Neutrophil (primary cell): ENCODE data around the gene CYB561D1.
"Not testable (repeated sequence)": the region's sequence is repeated elsewhere in the genome, so short reads cannot be mapped to it uniquely, and the experiment has no call there.

Experiments used
- H3K27ac ChIP-seq: fragments of 200-600 bp; sonication (generic); 2 replicates; pipeline ENCODE4 v1.5.1; 2016; ENCODE audit warnings: mild to moderate bottlenecking, moderate library complexity
- H3K27me3 ChIP-seq: fragments of 200-600 bp; sonication (generic); 2 replicates; pipeline ENCODE4 v1.6.0; 2016; ENCODE audit warnings: mild to moderate bottlenecking
- H3K36me3 ChIP-seq: fragments of 200-600 bp; sonication (generic); 2 replicates; pipeline ENCODE4 v1.5.1; 2017
- H3K4me1 ChIP-seq, 2 experiments: fragments of 200-600 bp in 1 of 2; sonication (generic) in 1 of 2; 1 replicate in 1 of 2; 2 replicates in 1 of 2; pipeline versions ENCODE4 v1.5.1 to v1.6.1; 2013 to 2016; ENCODE audit warnings: low read depth in 1 of 2, low read length in 1 of 2, mild to moderate bottlenecking in 1 of 2, moderate library complexity in 1 of 2; ENCODE audit not compliant: control insufficient read depth in 1 of 2, insufficient read depth in 1 of 2
- H3K4me3 ChIP-seq, 2 experiments: fragments of 200-600 bp in 1 of 2; sonication (generic) in 1 of 2; 1 replicate in 1 of 2; 2 replicates in 1 of 2; pipeline ENCODE4 v1.5.1; 2013 to 2016; ENCODE audit warnings: low read depth in 1 of 2, low read length in 1 of 2, mild to moderate bottlenecking in 1 of 2, moderate library complexity in 1 of 2
- H3K9me3 ChIP-seq: fragments of 200-600 bp; sonication (generic); 2 replicates; pipeline ENCODE4 v1.5.1; 2016
- TF ChIP-seq, protein P1 (sequence below): fragments of 200-600 bp; sonication (generic); IDR thresholded peaks from 2 replicates; pipeline ENCODE4 v1.5.1; 2016; ENCODE audit warnings: antibody characterized with exemption

The CYB561D1 gene

DNA sequence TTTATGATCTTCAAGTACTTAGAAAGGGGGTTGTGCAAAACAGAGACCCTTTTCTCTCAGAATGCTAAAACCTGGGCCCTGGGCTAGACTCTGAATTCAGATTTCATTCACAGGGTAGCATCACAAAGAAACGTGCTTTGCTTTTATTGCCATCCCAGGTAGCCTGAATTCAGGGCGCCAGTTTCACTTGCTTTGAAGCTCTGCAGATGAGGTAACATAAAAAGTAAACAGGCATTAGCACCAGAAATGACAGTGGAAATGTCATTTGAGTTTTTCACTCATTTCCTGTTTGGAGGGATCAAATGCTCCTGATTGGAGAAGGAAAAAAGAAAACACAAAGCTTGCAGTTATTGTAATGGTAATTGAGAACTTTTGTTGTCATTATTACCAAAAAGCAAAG lies 25.0 kb upstream of the CYB561D1 start:
- TF ChIP-seq, protein P1, sequence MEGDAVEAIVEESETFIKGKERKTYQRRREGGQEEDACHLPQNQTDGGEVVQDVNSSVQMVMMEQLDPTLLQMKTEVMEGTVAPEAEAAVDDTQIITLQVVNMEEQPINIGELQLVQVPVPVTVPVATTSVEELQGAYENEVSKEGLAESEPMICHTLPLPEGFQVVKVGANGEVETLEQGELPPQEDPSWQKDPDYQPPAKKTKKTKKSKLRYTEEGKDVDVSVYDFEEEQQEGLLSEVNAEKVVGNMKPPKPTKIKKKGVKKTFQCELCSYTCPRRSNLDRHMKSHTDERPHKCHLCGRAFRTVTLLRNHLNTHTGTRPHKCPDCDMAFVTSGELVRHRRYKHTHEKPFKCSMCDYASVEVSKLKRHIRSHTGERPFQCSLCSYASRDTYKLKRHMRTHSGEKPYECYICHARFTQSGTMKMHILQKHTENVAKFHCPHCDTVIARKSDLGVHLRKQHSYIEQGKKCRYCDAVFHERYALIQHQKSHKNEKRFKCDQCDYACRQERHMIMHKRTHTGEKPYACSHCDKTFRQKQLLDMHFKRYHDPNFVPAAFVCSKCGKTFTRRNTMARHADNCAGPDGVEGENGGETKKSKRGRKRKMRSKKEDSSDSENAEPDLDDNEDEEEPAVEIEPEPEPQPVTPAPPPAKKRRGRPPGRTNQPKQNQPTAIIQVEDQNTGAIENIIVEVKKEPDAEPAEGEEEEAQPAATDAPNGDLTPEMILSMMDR = no peak
- Histone ChIP-seq H3K27ac (no peak overlapping the region), H3K36me3 (no peaks in the 10 kb centered on the region), H3K27me3 (peaks cover 100% of the 10 kb centered on the region), H3K9me3 (no peaks in the 10 kb centered on the region), H3K4me3 (no peak overlapping the region), H3K4me1 (peaks cover 5 to 11% of the 10 kb centered on the region in 2 experiments)

DNA sequence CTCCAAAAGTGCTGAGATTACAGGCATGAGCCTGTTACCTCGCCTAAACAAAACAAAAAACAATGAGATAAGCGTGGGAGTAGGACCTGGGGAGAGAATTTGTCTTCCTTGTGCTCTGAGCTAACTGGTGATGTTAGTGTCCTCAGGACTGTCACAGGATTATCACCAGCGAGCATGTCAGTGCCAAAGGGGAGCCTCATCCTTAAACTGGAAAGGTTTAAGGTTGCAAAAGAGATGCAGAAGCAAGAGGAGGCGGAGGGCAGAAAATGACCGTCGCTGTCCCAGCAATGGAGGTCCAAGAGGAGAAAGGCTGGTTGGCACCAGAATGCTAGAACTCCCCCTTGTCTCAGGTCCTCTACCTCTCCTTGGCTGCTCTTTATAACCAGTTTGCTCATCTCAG lies 23.6 kb upstream of the CYB561D1 start:
- no peak overlapping the region for H3K27ac ChIP-seq
- no peaks in the 10 kb centered on the region for H3K36me3 ChIP-seq
- H3K9me3 ChIP-seq = no peaks in the 10 kb centered on the region
- peaks cover 98% of the 10 kb centered on the region for H3K27me3 ChIP-seq
- H3K4me3 ChIP-seq = no peak overlapping the region
- H3K4me1 ChIP-seq = peaks cover 5 to 11% of the 10 kb centered on the region in 2 experiments
- TF ChIP-seq, protein P1 = no peak

- Histone ChIP-seq H3K27me3 (peaks cover 96% of the 10 kb centered on the region), H3K27ac (no peak overlapping the region), H3K4me1 (peaks cover 0 to 1% of the 10 kb centered on the region in 2 experiments), H3K9me3 (no peaks in the 10 kb centered on the region), H3K4me3 (no peak overlapping the region), H3K36me3 (no peaks in the 10 kb centered on the region)
- TF ChIP-seq, protein P1 = no peak
Measured at GRCh38 chr1:109472779-109473178, 21.1 kb upstream of the CYB561D1 start.

DNA sequence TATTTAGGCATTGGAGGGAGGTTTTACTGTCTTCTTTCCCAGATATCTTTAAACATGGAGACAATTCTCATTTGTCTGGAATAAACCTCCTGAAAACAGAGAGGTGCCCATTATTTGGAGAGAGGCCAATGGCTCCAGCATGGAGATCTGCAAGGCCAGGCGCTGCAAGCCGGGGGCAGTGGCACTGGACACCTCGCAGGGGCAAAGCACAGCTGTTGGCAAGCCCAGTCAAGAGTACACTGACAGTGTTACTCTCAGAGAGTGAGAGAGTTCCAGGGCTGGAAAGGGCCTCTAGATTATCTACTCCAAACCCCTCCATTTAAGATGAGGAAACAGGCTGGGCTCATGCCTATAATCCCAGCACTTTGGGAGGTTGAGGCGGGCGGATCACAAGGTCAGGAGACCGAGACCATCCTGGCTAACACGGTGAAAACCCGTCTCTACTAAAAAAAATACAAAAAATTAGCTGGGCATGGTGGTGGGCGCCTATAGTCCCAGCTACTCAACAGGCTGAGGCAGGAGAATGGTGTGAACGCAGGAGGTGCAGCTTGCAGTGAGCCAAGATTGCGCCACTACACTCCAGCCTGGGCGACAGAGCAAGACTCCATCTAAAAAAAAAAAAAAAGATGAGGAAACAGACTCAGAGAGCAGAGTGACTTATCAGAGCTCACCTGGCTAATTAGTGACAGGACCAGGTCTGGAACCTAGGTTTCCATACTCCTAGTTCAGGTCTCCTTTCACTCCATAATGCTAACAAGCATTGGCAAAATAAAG lies 20.4 kb upstream of the CYB561D1 start:
- H3K27me3 ChIP-seq = peaks cover 96% of the 10 kb centered on the region
- not testable (repeated sequence) for H3K4me1 ChIP-seq, H3K27ac ChIP-seq, H3K9me3 ChIP-seq, H3K36me3 ChIP-seq, H3K4me3 ChIP-seq

GRCh38 chr1:109474697-109475096 lies 19.2 kb upstream of the CYB561D1 start:
- Histone ChIP-seq H3K36me3 (no peaks in the 10 kb centered on the region), H3K4me1 (peaks cover 0 to 3% of the 10 kb centered on the region in 2 experiments), H3K27me3 (peaks cover 96% of the 10 kb centered on the region), H3K27ac (no peak overlapping the region), H3K4me3 (no peak overlapping the region), H3K9me3 (no peaks in the 10 kb centered on the region)
- TF ChIP-seq, protein P1 = no peak

DNA sequence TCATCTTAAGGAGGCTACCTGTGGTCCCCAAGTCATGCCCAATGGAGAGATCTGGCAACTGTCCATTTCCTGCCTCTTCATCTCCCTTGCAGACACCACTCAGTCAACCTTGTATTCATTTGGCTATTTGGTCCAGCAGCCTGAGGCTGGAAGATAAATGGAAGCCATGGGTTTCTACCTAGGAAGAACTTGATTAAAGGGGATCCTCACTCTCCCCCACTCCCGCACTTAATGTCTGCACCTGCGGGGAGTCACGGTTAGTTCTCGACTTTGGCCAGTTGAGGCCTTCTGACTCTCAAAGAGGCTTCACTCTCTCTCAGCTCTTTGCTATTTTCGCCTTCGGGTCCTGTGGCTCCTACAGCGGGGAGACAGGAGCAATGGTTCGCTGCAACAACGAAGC lies 18.6 kb upstream of the CYB561D1 start:
- H3K36me3 ChIP-seq = no peaks in the 10 kb centered on the region
- H3K27me3 ChIP-seq = peaks cover 96% of the 10 kb centered on the region
- H3K4me3 ChIP-seq = no peak overlapping the region
- H3K27ac ChIP-seq = no peak overlapping the region
- TF ChIP-seq, protein P1 = no peak
- peaks cover 0 to 3% of the 10 kb centered on the region in 2 experiments for H3K4me1 ChIP-seq
- H3K9me3 ChIP-seq = no peaks in the 10 kb centered on the region
